Epithelial cell of esophagus (primary cell): ENCODE results near the gene SRGAP1.

Source experiments
- DNase-seq: peaks from one replicate; pipeline ENCODE4 v3.0.0; 2010; ENCODE audit warnings: low read depth
- H3K4me3 ChIP-seq: 2 replicates; pipeline ENCODE4 v1.5.1; 2011; ENCODE audit warnings: mild to moderate bottlenecking, low read length, control low read depth
- CTCF ChIP-seq: IDR thresholded peaks from 2 replicates; pipeline ENCODE4 v1.5.1; 2011; ENCODE audit warnings: low read depth, mild to moderate bottlenecking, low read length, control low read depth, inconsistent platforms; ENCODE audit not compliant: insufficient read depth; ENCODE audit errors: missing control alignments

Gene SRGAP1

GRCh38 chr12:64203775-64204174, 359.3 kb downstream of the SRGAP1 start:
- TF ChIP-seq CTCF: no peak
- DNase-seq: no peak
- H3K4me3 ChIP-seq: no peak overlapping the region

GRCh38 chr12:64205542-64205941, 361.0 kb downstream of the SRGAP1 start:
- DNase-seq: no peak
- TF ChIP-seq CTCF: no peak
- no peak overlapping the region for H3K4me3 ChIP-seq

GRCh38 chr12:64207453-64207852, 363.0 kb downstream of the SRGAP1 start:
- no peak for TF ChIP-seq CTCF
- H3K4me3 ChIP-seq: no peak overlapping the region

More at GRCh38 chr12:64207453-64207852, 363.0 kb downstream of the SRGAP1 start:
- DNase-seq: no peak
